GM12865 (cell line): ENCODE measurements around the gene CENPU.
"Not testable (repeated sequence)": the region's sequence is repeated elsewhere in the genome, so short reads cannot be mapped to it uniquely, and the experiment has no call there.

Experiments used
- DNase-seq: peaks from one replicate; pipeline ENCODE4 v3.0.0; 2010; ENCODE audit warnings: low read depth
- H3K4me3 ChIP-seq: 2 replicates; pipeline ENCODE4 v1.5.1; 2011; ENCODE audit warnings: mild to moderate bottlenecking, low read depth, low read length, control low read depth
- TF ChIP-seq, protein P1 (sequence below): IDR thresholded peaks from 2 replicates; pipeline ENCODE4 v1.5.1; 2011; ENCODE audit warnings: low read length, control low read depth, low read depth, inconsistent platforms; ENCODE audit not compliant: insufficient read depth; ENCODE audit errors: missing control alignments

The CENPU gene

DNA sequence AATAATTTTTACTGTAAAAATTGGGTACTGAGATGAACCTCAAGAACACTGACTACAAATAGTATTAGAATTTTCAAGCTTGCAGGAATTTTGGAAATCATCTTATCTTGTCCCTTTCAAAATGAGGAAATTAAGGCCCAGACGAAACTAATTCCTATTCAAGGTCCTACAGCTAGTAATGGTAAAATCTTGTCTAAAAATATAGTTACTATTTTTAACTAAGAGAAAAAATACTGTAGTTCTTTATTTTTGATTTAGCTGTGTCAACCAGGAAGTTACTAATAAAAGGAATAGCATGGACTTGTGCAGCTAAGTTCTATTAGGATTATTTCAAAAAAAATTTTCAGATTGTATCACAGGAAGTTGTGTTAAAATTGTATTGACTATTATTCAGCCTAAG is 71.7 kb downstream of the CENPU start:
- TF ChIP-seq, protein P1, sequence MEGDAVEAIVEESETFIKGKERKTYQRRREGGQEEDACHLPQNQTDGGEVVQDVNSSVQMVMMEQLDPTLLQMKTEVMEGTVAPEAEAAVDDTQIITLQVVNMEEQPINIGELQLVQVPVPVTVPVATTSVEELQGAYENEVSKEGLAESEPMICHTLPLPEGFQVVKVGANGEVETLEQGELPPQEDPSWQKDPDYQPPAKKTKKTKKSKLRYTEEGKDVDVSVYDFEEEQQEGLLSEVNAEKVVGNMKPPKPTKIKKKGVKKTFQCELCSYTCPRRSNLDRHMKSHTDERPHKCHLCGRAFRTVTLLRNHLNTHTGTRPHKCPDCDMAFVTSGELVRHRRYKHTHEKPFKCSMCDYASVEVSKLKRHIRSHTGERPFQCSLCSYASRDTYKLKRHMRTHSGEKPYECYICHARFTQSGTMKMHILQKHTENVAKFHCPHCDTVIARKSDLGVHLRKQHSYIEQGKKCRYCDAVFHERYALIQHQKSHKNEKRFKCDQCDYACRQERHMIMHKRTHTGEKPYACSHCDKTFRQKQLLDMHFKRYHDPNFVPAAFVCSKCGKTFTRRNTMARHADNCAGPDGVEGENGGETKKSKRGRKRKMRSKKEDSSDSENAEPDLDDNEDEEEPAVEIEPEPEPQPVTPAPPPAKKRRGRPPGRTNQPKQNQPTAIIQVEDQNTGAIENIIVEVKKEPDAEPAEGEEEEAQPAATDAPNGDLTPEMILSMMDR, result no peak
- H3K4me3 ChIP-seq, result no peak overlapping the region
- no peak for DNase-seq

DNA sequence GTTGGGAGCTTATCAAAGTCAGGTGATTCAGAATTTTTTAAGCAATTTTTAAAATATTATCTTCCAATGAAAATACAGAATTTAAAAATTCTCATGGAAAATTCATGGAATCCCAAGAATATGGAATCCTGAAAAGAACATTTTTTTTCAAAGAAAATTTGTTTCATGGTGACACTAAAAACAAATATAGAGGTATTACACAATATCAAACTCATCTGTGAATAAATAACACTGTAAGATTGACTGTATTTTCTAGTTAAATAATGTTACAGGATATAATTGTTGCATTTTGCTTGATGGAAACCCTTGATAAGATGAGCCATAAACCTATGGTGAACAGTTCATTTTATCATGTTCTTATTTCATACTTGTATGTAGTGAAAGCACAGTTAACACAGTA is 72.9 kb downstream of the CENPU start:
- no peak for DNase-seq
- no peak overlapping the region for H3K4me3 ChIP-seq
- TF ChIP-seq, protein P1, result no peak

DNA sequence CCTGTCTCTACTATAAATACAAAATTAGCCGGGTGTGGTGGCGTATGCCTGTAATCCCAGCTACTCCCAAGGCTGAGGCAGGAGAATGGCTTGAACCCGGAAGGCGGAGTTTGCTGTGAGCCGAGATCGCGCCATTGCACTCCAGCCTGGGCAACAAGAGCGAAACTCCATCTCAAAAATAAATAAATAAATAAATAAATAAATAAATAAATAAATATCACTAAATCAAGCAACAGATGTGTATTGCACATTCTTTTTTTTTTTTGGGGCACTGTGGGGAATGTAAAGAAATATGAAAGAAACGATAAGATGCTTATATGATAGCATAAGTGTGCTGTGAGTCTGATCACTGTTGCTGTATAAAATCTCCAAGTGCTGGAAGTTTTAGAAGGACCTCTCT is 76.1 kb downstream of the CENPU start:
- not testable (repeated sequence) for DNase-seq, H3K4me3 ChIP-seq

DNA sequence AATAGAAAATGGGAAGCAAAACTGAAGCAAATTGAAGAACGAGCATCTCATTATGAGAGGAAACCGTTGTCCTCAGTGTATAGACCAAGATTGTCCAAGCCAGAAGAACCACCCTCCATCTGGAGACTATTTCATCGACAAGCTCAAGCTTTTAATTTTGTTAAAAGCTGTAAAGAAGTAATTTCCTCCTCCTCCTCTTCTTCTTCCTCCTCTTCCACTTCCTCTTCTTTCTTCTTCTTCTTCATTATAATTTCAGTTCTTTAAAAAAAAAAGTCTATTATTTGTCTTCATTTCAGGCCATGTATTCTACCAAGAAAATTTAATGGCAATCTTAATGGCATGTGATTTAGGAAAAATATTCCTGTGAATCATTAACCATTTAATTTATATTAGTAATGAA is 76.8 kb downstream of the CENPU start:
- H3K4me3 ChIP-seq, result no peak overlapping the region
- TF ChIP-seq, protein P1, result no peak
- no peak for DNase-seq

DNA sequence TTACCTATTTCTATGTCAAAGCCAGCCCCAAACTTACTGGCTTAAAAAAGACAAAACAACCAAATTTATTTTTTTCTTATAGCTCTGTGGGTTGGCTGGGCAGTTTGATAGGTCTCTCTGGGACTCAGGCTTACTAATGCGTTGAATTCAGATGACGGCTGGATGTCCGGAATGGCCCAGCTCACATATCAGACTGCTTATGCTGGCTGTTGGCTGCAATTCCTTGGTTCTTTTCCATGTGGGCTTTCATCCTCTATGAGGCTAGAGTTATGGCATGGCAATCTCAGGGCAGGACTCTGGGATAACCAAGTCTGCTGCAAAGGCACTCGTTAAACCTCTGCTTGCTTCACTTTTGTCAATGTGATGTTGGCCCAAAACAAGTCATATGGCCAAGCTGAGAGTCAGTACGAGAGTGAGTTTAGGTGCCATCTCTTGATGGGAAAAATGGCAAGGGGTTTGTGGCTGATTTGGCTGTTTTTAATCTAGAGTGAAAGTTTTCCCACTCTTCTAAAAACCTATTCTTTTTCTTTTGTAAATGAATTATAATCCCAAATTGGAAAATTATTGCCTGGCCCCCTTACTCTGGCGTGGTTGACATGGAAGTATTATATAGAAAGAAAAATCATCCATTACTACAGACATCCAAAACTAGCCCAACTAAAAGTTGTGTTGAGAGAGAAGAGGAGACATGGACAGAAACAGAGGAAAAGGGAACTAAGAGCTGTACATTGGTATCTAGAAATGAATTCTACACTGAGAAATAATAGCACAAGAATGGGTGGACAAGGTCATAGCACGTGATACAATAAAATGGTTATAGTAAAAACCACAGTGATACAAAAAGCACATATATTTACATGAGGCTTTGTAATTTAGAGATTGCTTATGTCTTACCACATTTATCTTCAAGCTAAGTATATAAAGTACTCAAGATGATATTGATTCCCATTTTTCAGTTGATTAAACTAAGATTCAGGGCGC is 77.7 kb downstream of the CENPU start:
- no peak for DNase-seq
- TF ChIP-seq, protein P1, result no peak
- H3K4me3 ChIP-seq, result no peak overlapping the region

DNA sequence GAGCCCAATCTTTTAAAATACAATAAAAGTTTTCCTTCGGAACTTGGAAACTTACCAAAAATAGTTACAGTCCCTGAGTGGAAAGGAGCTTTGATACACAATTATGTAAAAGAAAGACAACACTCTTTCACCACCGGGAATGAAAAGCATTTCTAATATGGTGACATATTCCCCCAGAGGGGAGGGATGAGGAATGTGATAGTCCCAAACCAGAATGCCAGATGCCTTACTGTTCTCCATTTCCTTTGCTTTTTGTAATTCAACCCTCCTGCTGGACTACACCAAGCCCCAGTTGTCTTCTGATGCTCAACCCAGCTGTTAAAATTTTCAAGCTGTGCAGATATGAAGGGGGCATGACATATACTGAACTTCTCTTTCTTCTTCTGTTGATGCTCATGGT is 80.2 kb downstream of the CENPU start:
- DNase-seq, result no peak
- no peak overlapping the region for H3K4me3 ChIP-seq
- TF ChIP-seq, protein P1, result no peak

DNA sequence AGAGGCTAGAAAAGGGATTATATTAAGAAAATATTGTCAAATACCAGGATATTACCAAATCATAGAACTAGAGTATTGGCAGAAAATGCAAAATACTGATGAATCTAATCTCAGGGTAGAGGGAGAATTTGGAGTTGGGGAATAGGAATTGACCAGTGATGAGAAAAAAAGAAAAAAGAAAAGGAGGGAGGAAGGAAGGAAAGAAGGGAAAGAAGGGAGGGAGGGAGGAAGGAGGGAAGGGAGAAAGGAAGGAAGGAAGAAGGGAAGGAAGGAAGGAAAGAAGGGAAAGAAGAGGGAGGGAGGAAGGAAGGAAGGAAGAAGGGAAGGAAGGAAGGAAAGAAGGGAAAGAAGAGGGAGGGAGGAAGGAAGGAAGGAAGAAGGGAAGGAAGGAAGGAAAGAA is 81.2 kb downstream of the CENPU start:
- not testable (repeated sequence) for DNase-seq

DNA sequence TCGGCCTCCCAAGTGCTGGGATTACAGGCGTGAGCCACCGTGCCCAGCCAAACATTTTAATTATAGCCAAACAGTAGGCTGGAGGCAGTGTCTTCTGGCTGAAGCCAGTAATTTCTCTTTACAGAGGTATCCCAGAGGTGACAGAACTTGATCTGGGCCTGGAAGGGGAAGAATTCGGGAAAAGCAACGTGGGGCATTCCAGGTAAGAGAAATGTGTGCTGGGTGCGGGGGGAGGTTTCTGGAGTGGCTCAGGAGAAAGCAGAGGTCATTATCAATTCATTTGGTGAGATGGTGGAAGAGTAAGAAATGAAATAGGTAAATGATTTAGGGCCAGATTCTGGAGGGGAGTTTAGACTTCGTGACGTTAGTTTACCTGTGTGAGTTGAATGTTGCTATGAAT is 82.0 kb downstream of the CENPU start:
- TF ChIP-seq, protein P1, result no peak
- H3K4me3 ChIP-seq, result no peak overlapping the region
- no peak for DNase-seq

More for the DNA sequence above, 81.2 kb downstream of the CENPU start:
- not testable (repeated sequence) for H3K4me3 ChIP-seq
